GM04503 (cell line): ENCODE data around the gene HSPA1A.
A peak's percentile ranks its signal among the peaks of the same experiment; 100 is the strongest.
"Not testable (repeated sequence)": the region's sequence is repeated elsewhere in the genome, so short reads cannot be mapped to it uniquely, and the experiment has no call there.

Experiments used
- DNase-seq: peaks from one replicate; pipeline ENCODE4 v3.0.0-alpha.2; 2012; ENCODE audit warnings: low read depth

The HSPA1A gene

GRCh38 chr6:31836474-31837368 lies 21.4 kb downstream of the HSPA1A start:
- no peak for DNase-seq

- DNase-seq: no peak
Observed at GRCh38 chr6:31837369-31838113, 22.2 kb downstream of the HSPA1A start.

- not testable (repeated sequence) for DNase-seq
Observed at GRCh38 chr6:31838114-31838553, 22.8 kb downstream of the HSPA1A start.

GRCh38 chr6:31838968-31839367 lies 23.6 kb downstream of the HSPA1A start:
- DNase-seq: no peak

- DNase-seq: not testable (repeated sequence)
Observed at GRCh38 chr6:31839779-31840126, 24.4 kb downstream of the HSPA1A start.

- no peak for DNase-seq
Observed at GRCh38 chr6:31842053-31842452, 26.7 kb downstream of the HSPA1A start.

- no peak for DNase-seq
Observed at GRCh38 chr6:31844507-31844906, 29.2 kb downstream of the HSPA1A start.

GRCh38 chr6:31847276-31847978 lies 32.1 kb downstream of the HSPA1A start:
- DNase-seq: no peak

GRCh38 chr6:31850765-31851484 lies 35.6 kb downstream of the HSPA1A start:
- no peak for DNase-seq

- no peak for DNase-seq
Observed at GRCh38 chr6:31851485-31851832, 36.1 kb downstream of the HSPA1A start.

GRCh38 chr6:31851980-31852718 lies 36.8 kb downstream of the HSPA1A start:
- DNase-seq: not testable (repeated sequence)

GRCh38 chr6:31857774-31858173 lies 42.4 kb downstream of the HSPA1A start:
- not testable (repeated sequence) for DNase-seq

- no peak for DNase-seq
Observed at GRCh38 chr6:31858707-31859106, 43.4 kb downstream of the HSPA1A start.

GRCh38 chr6:31859923-31860322 lies 44.6 kb downstream of the HSPA1A start:
- DNase-seq: no peak

GRCh38 chr6:31860349-31860748 lies 45.0 kb downstream of the HSPA1A start:
- no peak for DNase-seq

- no peak for DNase-seq
Observed at GRCh38 chr6:31861150-31861549, 45.8 kb downstream of the HSPA1A start.

- DNase-seq: no peak
Observed at GRCh38 chr6:31861919-31862343, 46.6 kb downstream of the HSPA1A start.

GRCh38 chr6:31862344-31863235 lies 47.2 kb downstream of the HSPA1A start, which contains the start of gene NEU1:
TSS of gene NEU1 (minus strand) at chr6:31862821. CDS start at chr6:31862776, 45 bp downstream.
- DNase-seq: peak; percentile 99

GRCh38 chr6:31864123-31864562 lies 48.8 kb downstream of the HSPA1A start:
- DNase-seq: not testable (repeated sequence)

GRCh38 chr6:31864818-31865204 lies 49.5 kb downstream of the HSPA1A start:
- no peak for DNase-seq
